GM18511 (cell line): ENCODE results near the gene TMEM204.

Experiments used
- ATAC-seq: cut with Tn5 transposase; IDR thresholded peaks from one replicate; pipeline ENCODE4 v1.9.1; 2021; ENCODE audit warnings: mild to moderate bottlenecking, moderate library complexity; ENCODE audit not compliant: unreplicated experiment

The TMEM204 gene

DNA sequence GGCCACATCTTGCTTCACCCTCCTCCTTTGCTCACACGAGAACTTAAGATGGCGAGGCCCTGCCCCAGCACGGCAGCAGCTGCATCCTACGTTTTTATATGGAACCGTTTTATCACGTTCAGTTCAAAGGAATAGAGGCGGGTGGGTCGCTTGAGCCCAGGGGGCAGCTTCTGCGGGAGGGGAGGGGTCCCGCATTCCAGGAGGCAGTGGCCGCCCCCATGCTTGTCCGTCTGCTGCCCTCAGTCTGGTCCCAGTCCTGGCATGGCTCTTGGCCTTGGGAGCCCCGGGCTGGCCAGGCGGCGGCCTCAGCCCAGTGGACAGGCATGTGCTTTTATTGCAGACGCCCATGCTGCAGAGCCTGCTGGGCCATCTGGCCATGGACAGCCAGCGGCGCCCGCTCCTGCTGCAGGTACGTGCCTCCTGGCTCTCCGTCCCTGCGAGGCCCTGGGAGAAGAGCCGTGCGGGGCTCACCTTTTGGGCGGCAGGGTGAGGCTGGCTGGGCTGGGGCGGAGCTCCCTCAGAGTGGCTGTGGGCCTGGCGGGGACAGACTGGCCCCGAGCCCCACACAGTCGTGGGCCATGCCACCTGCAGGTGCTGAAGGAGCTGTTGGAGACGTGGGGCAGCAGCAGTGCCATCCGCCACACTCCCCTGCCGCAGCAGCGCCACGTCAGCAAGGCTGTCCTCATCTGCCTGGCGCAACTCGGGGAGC, 33.6 kb upstream of the TMEM204 start:
- ATAC-seq, result no peak

DNA sequence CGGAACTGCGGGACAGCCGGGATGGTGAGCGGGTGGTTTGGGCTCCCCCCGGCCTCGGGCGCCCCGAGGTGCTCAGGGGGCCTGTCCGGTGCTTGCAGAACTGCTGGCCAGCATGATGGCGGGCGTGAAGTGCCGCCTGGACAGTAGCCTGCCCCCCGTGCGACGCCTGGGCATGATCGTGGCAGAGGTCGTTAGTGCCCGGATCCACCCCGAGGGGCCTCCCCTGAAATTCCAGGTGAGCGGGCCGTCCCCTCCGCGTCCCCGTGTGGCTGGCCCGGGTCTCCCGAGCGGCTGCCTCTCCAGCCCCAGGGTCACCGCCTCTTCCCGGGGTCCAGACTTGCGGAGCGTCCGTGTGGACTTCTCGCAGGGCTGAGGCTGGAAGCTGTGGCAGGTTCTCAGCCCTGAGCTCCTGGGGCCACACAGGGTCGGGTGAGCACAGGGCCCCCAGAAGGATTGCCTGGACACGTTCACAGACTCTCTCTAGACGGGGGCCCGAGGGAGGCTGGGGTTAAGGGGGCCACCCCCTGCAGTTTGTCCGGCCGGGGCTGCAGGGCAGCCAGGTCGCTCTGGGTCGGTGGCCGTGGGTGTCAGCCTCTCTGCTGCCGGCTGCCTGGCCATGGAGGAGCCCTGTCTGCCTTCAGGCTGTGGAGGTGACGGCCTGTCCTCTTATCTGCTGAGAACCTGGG, 32.9 kb upstream of the TMEM204 start:
- ATAC-seq, result no peak

DNA sequence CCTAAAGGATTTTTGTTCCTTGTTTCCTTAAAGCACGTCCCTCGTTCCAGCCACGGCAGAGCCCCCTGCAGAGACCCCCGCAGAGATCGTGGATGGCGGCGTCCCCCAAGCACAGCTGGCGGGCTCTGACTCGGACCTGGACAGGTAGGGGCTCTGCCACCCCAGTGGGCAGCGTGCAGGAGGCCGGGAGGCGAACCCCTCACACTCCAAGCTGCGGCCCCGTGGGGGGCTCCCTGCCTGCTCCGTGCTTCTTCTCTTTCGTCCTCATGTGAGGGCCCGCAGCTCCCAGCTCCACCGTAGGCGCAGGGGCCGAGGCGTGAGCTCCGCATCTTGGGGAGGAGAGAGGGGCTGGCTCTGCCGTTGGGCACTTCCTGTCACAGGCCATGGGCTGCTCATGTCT, 31.8 kb upstream of the TMEM204 start:
- no peak for ATAC-seq

DNA sequence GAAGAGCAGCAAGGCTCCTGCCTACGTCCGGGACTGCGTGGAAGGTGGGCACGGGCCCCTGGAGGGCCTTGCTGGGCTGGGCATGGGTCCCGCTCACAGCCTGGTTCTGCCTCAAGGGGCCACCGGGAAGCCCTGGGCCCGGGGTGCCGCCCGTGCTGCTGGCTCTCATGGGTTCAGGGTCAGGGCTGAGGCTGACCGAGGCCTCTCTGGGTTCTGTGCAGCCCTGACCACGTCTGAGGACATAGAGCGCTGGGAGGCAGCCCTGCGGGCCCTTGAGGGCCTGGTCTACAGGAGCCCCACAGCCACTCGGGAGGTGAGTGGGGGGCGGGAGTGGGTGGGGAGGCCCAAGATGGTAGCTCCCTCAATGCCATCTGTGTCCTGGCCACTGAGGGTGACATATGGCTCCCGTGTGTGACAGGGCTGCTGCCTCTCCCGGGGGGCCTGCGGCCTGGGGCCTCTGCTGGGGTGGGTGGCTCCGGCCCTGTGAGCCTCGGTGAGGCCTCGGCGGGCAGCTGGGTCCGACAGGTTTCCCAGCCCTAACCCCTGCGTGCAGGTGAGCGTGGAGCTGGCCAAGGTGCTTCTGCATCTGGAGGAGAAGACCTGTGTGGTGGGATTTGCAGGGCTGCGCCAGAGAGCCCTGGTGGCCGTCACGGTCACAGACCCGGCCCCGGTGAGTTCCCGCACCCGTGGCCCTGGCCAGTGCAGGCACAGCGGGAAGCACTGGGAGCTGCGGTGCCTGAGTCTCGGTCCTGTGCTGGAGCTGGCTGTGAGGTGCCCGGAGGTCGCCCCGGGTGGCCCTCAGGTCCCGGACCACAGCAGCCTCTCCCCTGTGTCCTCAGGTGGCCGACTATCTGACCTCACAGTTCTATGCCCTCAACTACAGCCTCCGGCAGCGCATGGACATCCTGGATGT, 31.1 kb upstream of the TMEM204 start:
- no peak for ATAC-seq

DNA sequence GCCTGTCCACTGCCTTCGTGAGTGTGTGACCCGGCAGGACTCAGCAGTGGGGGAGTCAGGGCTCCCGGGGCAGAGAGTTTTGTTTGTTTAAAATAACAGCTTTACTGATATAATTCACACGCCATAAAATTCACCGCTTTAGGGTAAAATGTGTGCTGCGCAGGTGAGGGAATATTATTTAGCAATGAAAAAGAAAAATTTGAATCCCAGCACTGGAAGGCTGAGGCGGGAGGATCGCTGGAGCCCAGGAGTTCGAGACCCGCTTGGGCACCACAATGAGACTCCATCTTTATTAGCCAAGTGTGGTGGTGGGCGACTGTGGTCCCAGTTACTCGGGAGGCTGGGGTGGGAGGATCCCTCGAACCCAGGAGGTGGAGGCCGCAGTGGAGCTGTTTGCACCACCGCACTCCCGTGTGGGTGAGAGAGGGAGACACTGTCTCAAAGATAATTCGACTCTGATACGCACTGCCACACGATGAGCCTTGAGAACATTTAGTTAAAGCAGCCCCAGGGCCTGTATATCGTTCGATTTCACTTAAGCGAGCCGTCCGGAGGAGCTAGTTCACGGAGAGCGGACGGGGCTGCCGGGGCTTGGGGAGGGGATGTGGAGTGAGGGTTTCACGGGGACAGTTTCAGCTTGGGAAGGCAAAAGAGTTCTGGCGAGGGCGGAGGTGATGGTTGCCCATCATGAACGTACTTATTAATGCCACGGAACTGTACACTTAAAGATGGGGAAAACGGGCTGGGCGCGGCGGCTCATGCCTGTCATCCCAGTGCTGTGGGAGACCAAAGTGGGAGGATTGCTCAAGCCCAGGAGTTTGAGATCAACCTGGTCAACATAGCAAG, 30.1 kb upstream of the TMEM204 start:
- ATAC-seq, result no peak

DNA sequence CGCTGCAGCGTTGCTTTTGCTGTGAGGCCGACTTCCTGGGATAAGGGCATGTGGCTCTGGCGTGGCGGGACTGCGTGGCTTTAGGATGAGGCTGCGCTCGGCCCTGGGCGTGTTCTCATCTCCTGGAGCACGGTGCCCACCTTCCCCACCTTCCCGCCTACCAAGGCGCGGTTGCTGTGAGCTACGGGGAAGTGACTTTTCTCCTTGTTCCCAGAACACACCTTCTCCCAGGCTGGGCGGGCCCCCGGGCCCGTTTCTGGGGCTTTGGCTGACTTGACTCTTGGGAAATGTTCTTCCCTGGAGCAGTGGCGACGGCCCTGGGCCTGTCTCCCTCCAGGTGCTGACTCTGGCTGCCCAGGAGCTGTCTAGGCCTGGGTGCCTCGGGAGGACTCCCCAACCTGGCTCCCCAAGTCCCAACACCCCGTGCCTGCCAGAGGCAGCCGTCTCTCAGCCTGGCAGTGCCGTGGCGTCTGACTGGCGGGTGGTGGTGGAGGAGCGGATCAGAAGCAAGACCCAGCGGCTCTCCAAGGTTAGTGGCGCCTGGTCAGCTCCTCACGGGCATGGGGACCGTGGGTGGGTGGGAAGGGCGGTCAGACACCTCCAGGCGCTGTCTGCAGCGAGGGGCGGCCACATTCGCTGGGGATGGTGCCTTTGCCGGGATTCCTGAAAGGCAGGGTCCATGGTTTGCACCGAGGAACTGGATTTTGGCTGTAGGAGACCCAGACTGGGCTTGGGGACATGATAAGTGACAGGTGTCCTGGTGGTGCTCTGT, 28.2 kb upstream of the TMEM204 start:
- ATAC-seq, result no peak

DNA sequence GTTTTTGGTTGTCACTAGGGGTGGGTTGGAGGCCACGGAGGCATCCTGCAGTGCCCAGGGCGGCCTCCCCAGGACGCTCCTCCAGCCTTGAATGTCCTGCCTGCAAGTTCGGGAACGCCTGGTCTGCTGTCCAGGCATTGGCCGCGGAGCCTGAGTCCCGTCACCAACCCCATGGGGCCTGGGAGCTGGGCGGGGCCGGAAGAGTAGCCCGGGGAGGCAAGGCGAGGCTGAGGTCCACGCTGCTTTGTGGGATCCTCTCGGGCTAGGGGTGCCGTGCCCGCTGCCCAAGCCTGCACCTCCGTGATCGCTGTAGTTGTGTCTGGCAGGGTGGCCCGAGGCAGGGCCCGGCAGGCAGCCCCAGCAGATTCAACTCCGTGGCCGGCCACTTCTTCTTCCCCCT, 27.6 kb upstream of the TMEM204 start:
- no peak for ATAC-seq

DNA sequence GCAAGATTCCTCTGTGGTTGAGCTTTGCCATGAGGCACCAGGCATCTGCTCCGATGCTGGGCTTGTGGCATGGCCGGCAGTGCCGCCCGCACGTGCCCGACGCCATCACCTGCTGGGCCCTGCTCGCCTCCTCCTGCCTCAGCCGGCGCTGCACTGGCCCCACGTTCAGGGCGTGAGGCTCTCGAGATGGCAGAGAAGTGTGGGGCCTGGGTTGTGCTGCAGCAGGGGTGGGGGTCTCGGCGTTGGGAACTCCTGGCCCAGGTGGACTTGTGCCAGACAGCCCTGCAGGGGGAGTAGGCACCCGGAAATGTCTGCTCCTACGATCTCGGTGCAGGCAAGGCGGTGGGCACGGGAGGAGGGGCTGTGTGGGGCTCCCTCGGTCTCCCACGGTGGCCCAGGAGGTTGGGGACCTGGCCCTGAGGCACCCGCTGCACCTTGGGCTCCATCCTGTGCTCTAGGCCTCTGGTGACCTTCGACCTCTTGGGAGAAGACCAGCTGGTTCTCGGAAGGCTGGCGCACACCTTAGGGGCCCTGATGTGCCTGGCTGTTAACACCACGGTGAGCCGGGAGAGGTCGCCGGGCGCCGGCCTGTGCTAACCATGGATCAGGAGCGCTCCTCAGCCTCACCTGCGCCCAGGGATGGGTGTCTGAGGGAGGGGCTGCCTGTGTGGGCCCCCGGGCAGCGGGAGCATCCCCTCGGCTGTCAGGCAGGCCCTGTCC, 26.8 kb upstream of the TMEM204 start:
- no peak for ATAC-seq

DNA sequence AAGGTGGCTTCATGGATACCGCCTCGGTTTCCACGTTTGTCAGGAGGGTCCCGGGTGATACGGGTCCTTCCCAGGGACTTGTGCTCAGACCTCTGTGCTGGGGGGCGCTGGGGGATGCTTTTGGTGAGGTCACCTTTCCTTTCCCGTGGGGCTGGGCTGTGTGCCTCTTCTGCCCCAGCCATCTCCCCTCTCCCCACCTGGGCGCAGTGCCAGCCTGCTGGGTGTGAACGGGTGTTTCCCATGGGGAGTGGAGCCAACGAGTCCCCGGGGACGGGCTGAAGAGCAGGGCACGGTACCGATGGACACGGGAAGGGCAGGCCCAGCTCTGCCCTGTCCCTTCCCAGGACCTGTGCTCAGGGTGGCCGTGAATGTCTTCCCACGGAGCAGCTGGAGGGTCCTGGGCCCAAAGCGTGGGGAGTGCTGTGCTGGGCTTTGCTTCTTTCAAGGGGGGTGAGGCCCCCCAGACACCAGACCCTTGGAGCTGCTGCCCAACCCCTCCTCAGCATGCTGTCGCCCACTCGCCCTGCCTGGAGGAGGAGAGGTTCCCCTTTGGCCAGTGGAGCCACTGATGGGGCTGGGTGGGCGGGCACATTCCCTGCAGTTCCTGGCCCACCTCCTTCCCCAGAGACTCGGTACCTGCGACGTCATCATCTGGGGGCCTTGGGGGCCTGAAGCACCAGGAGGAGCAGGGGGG, 24.8 kb upstream of the TMEM204 start:
- ATAC-seq, result no peak

DNA sequence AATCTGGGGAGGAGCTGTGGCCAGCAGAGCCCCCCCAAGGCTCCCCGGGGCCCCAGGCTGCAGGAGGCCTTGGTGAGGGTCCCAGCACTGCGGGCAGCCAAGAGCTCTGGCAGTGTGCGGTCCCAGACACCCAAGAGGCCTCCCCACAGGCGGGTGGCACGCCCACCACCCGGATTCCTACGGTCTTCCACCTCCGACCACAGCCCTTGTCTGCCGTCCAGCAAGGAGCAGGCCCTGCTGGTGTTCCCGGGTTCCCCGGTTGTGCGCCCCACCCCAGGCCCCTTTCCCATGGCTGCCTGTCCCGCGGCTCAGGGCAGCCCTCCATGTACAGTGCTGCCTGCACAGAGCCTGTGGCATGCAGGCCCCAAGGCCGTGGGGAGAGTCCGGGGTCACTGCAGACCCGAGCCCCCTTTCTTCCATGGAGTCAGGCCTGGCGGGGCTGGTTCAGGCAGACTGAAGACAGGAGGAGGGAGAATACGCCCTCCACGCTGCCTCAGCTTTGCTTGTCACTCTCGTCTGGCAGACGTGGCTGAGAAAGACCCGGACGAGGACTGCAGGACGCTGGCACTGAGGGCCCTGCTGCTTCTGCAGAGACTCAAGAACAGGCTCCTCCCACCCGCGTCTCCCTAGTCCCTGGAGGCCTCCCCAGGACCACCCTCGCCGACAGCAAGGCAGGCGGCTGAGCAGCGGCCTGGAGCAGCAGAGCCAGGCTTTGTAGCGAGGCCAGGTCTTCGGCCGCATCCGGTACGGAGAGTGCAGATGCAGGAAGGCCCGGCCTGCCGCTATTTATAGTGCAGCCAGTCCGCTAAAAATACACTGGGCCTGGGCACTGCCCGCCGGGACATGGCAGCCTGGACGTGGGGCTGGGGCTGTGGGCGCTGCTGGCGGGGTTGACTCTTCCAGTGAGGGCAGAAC, 23.9 kb upstream of the TMEM204 start:
- no peak for ATAC-seq

DNA sequence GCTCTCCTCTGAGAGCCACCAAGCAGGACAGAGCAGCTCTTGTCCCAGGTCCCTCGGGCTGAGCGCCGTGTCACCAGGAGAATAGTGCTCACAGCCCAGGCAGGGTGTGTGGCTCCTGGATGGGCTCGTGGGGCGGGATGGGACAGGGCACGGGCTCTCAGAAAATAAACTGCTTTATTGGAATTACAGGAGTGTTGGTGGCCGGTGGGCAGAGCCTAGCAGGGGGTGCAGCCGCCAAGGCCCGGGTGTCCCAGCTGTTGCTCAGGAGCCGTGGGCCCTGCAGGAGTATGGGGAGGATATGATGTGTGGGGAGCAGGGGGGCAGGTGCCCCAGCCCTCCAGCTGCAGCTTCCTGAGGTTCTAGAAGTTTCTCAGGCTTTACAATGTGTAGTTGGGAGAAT, 23.2 kb upstream of the TMEM204 start:
- ATAC-seq, result no peak

DNA sequence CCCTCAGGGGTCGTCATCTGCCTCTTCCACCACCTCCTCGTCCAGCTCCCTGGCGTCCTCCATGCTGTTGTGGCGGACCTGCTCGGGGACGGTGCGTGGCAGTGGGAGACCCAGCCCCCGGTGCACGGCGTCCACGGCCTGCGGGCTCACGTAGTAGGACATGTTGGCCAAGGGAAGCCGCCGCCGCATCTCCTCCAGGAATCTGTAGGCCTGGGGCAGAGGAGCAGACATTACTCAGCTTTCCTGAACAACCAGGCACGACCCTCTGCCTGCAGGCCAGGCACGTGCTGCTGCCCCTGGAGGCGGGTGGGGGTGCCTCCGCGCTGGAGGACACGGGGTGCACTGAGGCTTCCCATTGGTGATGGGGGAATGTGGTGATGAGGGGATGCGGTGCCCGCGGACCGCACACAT, 22.5 kb upstream of the TMEM204 start:
- no peak for ATAC-seq

DNA sequence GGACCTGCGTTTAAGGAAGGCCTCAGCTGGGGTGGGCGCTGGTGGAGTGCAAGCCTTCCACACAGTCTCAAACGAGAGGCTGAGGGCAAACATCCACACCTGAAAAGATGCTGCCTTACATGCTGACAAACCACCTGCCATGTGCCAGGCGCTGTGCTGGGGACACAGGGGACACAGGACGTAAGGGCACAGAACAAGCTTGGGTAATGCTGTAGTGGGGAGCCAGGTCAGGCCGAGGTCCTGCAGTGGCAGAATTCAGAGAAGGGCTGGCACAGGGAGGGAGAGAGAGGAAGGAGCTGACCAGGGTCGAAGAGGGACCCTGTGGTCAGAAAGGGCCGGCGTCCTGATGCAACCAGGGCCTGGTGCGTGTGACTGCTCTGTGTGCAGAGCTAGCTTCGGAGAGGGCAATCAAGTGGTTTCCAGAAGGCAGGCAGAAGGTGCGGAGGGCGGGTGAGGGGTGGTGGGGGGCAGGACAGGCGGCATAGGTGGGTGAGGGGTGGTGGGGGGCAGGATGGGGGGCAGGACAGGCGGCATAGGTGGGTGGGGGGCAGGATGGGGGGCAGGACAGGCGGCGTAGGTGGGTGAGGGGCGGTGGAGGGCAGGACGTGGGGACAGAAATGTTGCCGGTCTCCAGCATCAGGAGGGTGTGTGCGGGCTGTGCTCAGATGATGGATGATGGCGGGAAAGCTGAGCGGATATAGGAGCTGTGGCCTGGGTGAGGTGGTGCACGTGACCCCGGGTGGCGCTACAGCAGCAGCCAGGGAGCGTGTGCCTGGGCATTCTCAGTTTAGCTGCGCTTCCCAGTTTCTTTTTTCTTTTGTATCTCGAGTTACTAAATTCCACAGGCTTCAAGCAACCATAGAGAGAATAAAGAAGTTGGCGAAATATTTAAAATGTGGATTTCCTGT, 21.6 kb upstream of the TMEM204 start:
- no peak for ATAC-seq

DNA sequence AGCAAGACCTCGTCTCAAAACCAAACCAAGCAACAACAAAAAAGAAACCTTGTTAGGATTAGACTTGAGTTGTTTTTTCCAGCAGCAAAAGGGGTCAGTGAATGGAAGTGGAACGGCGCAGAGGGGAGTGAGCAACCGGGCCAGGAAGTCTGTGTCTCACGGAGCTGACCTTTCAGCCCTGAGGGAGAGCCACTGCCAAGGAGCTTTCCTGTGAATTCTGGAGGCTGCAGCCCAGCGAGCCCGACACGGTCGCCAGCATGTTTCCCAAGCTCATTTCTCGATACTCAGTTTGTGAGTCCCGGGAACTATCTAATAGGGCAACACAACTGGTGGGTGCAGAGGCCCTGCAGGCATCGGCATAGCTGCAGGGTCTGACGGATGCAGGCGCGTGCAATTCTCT, 20.7 kb upstream of the TMEM204 start:
- no peak for ATAC-seq

DNA sequence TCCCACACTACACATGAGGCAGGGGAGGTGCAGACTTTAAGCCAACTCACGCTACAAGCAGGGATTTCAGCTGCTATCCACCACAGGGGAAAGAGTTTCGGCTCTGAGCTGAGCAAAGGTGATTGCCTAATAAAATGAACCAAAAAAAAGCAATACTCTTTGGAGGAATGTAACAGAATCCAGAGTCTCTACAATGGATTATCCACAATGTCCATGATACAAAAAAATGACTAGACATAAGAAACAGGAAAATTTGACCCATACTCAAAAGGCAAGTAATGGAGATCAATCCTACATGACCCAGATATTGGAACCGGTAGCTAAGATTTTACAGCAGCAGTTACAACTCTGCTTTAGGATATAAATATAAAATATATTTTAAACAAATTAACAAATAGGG, 19.0 kb upstream of the TMEM204 start:
- ATAC-seq, result no peak

DNA sequence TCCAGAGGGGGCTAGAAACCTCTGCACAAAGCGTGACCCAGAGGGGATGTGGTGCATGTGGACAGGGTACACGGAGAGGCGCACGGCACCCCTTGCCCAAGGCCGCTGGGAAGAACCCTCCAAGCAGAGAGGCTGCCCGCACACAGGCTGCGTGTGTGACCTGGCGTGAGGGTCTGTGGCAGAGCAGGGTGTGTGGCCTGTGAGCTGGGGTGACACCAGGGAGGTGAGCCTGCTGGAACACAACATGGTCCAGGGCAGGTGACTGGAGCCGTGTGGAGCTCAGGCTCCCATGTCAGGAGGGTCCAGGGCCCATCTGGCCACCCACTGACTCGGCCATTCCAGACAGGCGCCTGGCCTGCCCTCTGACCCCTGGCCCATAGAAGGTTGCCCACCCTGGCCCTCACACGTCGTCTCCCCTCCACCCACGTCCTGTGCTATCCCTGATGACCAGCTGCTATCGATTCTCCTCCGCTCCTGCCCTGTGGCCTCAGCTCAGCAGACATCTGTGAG, 14.8 kb upstream of the TMEM204 start:
- ATAC-seq, result no peak

DNA sequence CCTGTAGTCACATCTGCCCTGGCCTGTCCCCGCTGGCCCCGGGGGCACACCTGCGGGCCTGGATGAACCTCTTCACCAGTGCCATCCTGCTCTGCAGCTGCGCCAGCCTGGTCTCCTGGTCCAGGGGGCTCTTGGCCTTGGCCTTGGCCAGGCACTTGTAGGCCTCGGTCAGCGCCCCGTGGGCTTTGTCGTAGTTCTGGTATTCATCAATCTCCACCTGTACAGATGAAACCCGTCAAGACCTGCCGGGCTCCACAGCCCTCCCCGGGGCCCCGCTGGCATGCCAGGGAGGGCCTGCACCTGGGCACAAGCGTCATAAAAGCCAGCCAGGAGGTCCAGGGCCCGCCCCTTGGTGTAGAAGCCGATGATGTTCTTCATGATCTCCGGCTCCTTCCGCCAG, 13.6 kb upstream of the TMEM204 start:
- no peak for ATAC-seq
